H1 (cell line): ENCODE data around the gene VASH1. TPM values are rescaled to one million over a fixed set of nuclear protein-coding genes. Genes with fewer than 3 reads are reported as not detected.

Experiments used
- CTCF ChIA-PET: fragments of 300-600 bp; sonication (Branson Sonifier 250); formaldehyde crosslinking; loops from one replicate; lab custom pipeline; 2021; ENCODE audit not compliant: partially characterized antibody; lab: Charles Lee
- POLR2A ChIA-PET: fragments of 300-600 bp; sonication (Branson Sonifier 250); formaldehyde crosslinking; loops from one replicate; lab custom pipeline; 2021; ENCODE audit warnings: inconsistent platforms; ENCODE audit not compliant: partially characterized antibody; lab: Charles Lee
- DNase-seq, 2 experiments: peaks; one replicate each; pipeline versions ENCODE4 v3.0.0 to v3.0.0-alpha.2; 2010 to 2022; ENCODE audit warnings: low spot score in 2 of 2, low read depth in 1 of 2, mixed read lengths in 1 of 2
- FAIRE-seq: peaks from 2 replicates; lab custom pipeline; 2011; peaks lifted over from hg19 to GRCh38; lab: Jason Lieb, UNC
- H2AFZ ChIP-seq: 2 replicates; pipeline ENCODE4 v1.8.1; 2012; ENCODE audit warnings: low read length, inconsistent platforms
- H2AK5ac ChIP-seq: 2 replicates; pipeline ENCODE4 v1.6.1; 2013; ENCODE audit warnings: low read depth, low read length
- H2BK120ac ChIP-seq: replicated peaks from 2 replicates; pipeline ENCODE3; 2013; ENCODE audit warnings: low read depth, low read length, inconsistent platforms
- H2BK12ac ChIP-seq: 2 replicates; pipeline ENCODE4 v1.6.1; 2013; ENCODE audit warnings: low read depth, low read length
- H2BK15ac ChIP-seq: 2 replicates; pipeline ENCODE4 v1.6.1; 2013; ENCODE audit warnings: low read length
- H2BK20ac ChIP-seq: 2 replicates; pipeline ENCODE4 v1.6.1; 2013; ENCODE audit warnings: low read length
- H2BK5ac ChIP-seq: 2 replicates; pipeline ENCODE4 v1.6.1; 2013; ENCODE audit warnings: low read depth, low read length
- H3K14ac ChIP-seq: 2 replicates; pipeline ENCODE4 v1.6.1; 2013; ENCODE audit warnings: inconsistent platforms; ENCODE audit not compliant: insufficient read length
- H3K18ac ChIP-seq: 2 replicates; pipeline ENCODE4 v1.6.1; 2013; ENCODE audit warnings: low read length; ENCODE audit errors: extremely low read depth
- H3K23ac ChIP-seq: 2 replicates; pipeline ENCODE4 v1.6.1; 2013; ENCODE audit warnings: inconsistent platforms; ENCODE audit not compliant: insufficient read length
- H3K23me2 ChIP-seq: 2 replicates; pipeline ENCODE4 v1.6.1; 2013; ENCODE audit warnings: low read depth, low read length
- H3K27ac ChIP-seq: 2 replicates; pipeline ENCODE4 v1.6.1; 2011; ENCODE audit warnings: low read depth, low read length, inconsistent platforms
- H3K27me3 ChIP-seq, 4 experiments: replicated peaks in 1 of 4; 1 replicate in 1 of 4; 2 replicates in 3 of 4; pipeline versions ENCODE4 v1.6.1 to v1.8.1; 2011 to 2013; ENCODE audit warnings: low read length in 3 of 4, mild to moderate bottlenecking in 3 of 4, inconsistent platforms in 2 of 4, mixed read lengths in 2 of 4, moderate library complexity in 1 of 4; ENCODE audit not compliant: control insufficient read depth in 3 of 4, insufficient read depth in 3 of 4; ENCODE audit errors: extremely low read depth in 1 of 4
- H3K36me3 ChIP-seq, 4 experiments: 2 replicates each; pipeline versions ENCODE4 v1.6.1 to v1.8.1; 2011 to 2013; ENCODE audit warnings: mild to moderate bottlenecking in 4 of 4, low read length in 3 of 4, moderate library complexity in 2 of 4, control low read depth in 1 of 4, inconsistent platforms in 1 of 4; ENCODE audit not compliant: insufficient read depth in 4 of 4, control insufficient read depth in 2 of 4
- H3K4ac ChIP-seq: replicated peaks from 2 replicates; pipeline ENCODE3; 2013; ENCODE audit warnings: low read length, low read depth, mixed read lengths, inconsistent platforms; ENCODE audit not compliant: insufficient read length
- H3K4me1 ChIP-seq, 4 experiments: replicated peaks in 1 of 4; 1 replicate in 1 of 4; 2 replicates in 3 of 4; pipeline versions ENCODE4 v1.6.1 to v1.8.1; 2011 to 2013; ENCODE audit warnings: low read length in 3 of 4, inconsistent platforms in 2 of 4, mixed read lengths in 1 of 4; ENCODE audit not compliant: insufficient read depth in 4 of 4, control insufficient read depth in 3 of 4
- H3K4me2 ChIP-seq, 2 experiments: 2 replicates each; pipeline versions ENCODE4 v1.6.1 to v1.8.1; 2011 to 2013; ENCODE audit warnings: low read depth in 2 of 2, low read length in 2 of 2, control low read depth in 1 of 2, inconsistent platforms in 1 of 2, mild to moderate bottlenecking in 1 of 2; ENCODE audit not compliant: insufficient read depth in 1 of 2
- H3K4me3 ChIP-seq, 4 experiments: fragments of 200-600, 300-600 bp in 1 of 4; sonication (generic), shearing (Covaris generic), sonication (Bioruptor Twin) in 1 of 4; 2 replicates each; pipeline versions ENCODE4 v1.5.1 to v1.8.1; 2011 to 2016; ENCODE audit warnings: low read length in 4 of 4, low read depth in 3 of 4, control low read depth in 2 of 4, inconsistent platforms in 2 of 4, mild to moderate bottlenecking in 2 of 4, mixed read lengths in 1 of 4, moderate library complexity in 1 of 4; ENCODE audit not compliant: insufficient read depth in 2 of 4; ENCODE audit errors: extremely low read depth in 1 of 4
- H3K56ac ChIP-seq: replicated peaks from 2 replicates; pipeline ENCODE3; 2013; ENCODE audit warnings: low read depth, mild to moderate bottlenecking, mixed read lengths, low read length, inconsistent platforms; ENCODE audit not compliant: insufficient read length
- H3K79me1 ChIP-seq: 2 replicates; pipeline ENCODE4 v1.6.1; 2013; ENCODE audit warnings: low read depth, low read length, control low read depth
- H3K79me2 ChIP-seq, 2 experiments: 2 replicates each; pipeline versions ENCODE4 v1.6.1 to v1.8.1; 2012 to 2013; ENCODE audit warnings: low read length in 2 of 2, mild to moderate bottlenecking in 2 of 2, inconsistent platforms in 1 of 2; ENCODE audit not compliant: insufficient read depth in 2 of 2, control insufficient read depth in 1 of 2
- H3K9ac ChIP-seq, 4 experiments: replicated peaks in 1 of 4; 1 replicate in 1 of 4; 2 replicates in 3 of 4; pipeline versions ENCODE4 v1.6.1 to v1.8.1; 2011 to 2013; ENCODE audit warnings: low read depth in 3 of 4, low read length in 3 of 4, control low read depth in 2 of 4, mild to moderate bottlenecking in 2 of 4, moderate library complexity in 2 of 4, inconsistent platforms in 1 of 4; ENCODE audit errors: extremely low read depth in 1 of 4
- H3K9me3 ChIP-seq, 2 experiments: 2 replicates each; pipeline versions ENCODE4 v1.6.1 to v1.8.1; 2012 to 2013; ENCODE audit warnings: mild to moderate bottlenecking in 2 of 2, moderate library complexity in 2 of 2, control low read depth in 1 of 2, inconsistent platforms in 1 of 2, low read depth in 1 of 2, low read length in 1 of 2, mixed read lengths in 1 of 2; ENCODE audit not compliant: insufficient read depth in 2 of 2
- H4K20me1 ChIP-seq, 2 experiments: replicated peaks in 1 of 2; 2 replicates each; pipeline versions ENCODE3 to v1.8.1; 2011 to 2013; ENCODE audit warnings: inconsistent platforms in 2 of 2, low read length in 2 of 2, mild to moderate bottlenecking in 1 of 2; ENCODE audit not compliant: insufficient read depth in 2 of 2, control insufficient read depth in 1 of 2
- H4K5ac ChIP-seq: 2 replicates; pipeline ENCODE4 v1.6.1; 2013; ENCODE audit warnings: low read length, low read depth, mixed read lengths, inconsistent platforms; ENCODE audit not compliant: insufficient read length
- H4K8ac ChIP-seq: 2 replicates; pipeline ENCODE4 v1.8.0; 2013; ENCODE audit warnings: mild to moderate bottlenecking, moderate library complexity, low read length, inconsistent platforms; ENCODE audit not compliant: insufficient read depth; ENCODE audit errors: extremely low read depth
- H4K91ac ChIP-seq: replicated peaks from 2 replicates; pipeline ENCODE3; 2013; ENCODE audit warnings: low read length, mixed read lengths, inconsistent platforms; ENCODE audit not compliant: insufficient read length
- BACH1 ChIP-seq: IDR thresholded peaks from 2 replicates; pipeline ENCODE4 v1.6.1; 2012; ENCODE audit warnings: low read length, improper control_type of control experiment
- CHD2 ChIP-seq: IDR thresholded peaks from 2 replicates; pipeline ENCODE4 v1.6.1; 2012; ENCODE audit warnings: low read length, improper control_type of control experiment
- CTCF ChIP-seq, 3 experiments: IDR thresholded peaks; 1 replicate in 2 of 3; 2 replicates in 1 of 3; pipeline versions ENCODE4 v1.5.1 to v1.6.1; 2011; ENCODE audit warnings: low read length in 3 of 3, mild to moderate bottlenecking in 3 of 3, inconsistent platforms in 2 of 3, low read depth in 1 of 3, moderate library complexity in 1 of 3; ENCODE audit not compliant: insufficient read depth in 1 of 3; ENCODE audit errors: control extremely low read depth in 1 of 3
- HDAC2 ChIP-seq, 2 experiments: fragments of 300-600 bp in 1 of 2; sonication (generic) in 1 of 2; IDR thresholded peaks; 2 replicates each; pipeline ENCODE4 v1.6.1; 2011 to 2012; ENCODE audit warnings: low read depth in 2 of 2, low read length in 2 of 2, mild to moderate bottlenecking in 2 of 2, moderate library complexity in 2 of 2, borderline replicate concordance in 1 of 2, inconsistent platforms in 1 of 2
- SP2 ChIP-seq: IDR thresholded peaks from 2 replicates; pipeline ENCODE4 v1.6.1; 2012; ENCODE audit warnings: mild to moderate bottlenecking, low read length, inconsistent platforms
- SUZ12 ChIP-seq: fragments of 200-600 bp; sonication (generic); IDR thresholded peaks from 2 replicates; pipeline ENCODE4 v1.6.1; 2012; ENCODE audit warnings: mild to moderate bottlenecking, inconsistent platforms, low read length, moderate library complexity, mixed read lengths
- WGBS, 2 experiments: shearing (Covaris generic) in 1 of 2; methylation state at CpG; one replicate each; pipeline versions ENCODE4 v1.1.6 to v1.1.7; 2013 to 2015; ENCODE audit warnings: low lambda C conversion rate in 2 of 2, mixed read lengths in 2 of 2, inconsistent platforms in 1 of 2, low coverage in 1 of 2, missing lambda C conversion rate in 1 of 2; ENCODE audit not compliant: insufficient replicate concordance in 2 of 2, insufficient coverage in 1 of 2, insufficient read length in 1 of 2; ENCODE audit errors: extremely low coverage in 1 of 2, missing lambda C conversion rate in 1 of 2; 5-methylcytosine and 5-hydroxymethylcytosine counted together
- polyA plus RNA-seq, 7 experiments: library from polyadenylated mRNA; depleted of rRNA in 3 of 7; stranded (reverse) in 5 of 7; unstranded in 2 of 7; fragments of >200 nt in 5 of 7; fragments of 200-250 nt in 2 of 7; gene quantifications; 1 replicate in 5 of 7; 2 replicates in 1 of 7; 4 replicates in 1 of 7; pipeline versions ENCODE4 v1.2.1 to v1.2.3, GENCODE V29; 2011 to 2013; ENCODE audit warnings: missing spikeins in 2 of 7, mixed read lengths in 2 of 7
- total RNA-seq: library from RNA; stranded (reverse); fragmentation: NEBNext Ultra II Directional; extraction: Animal tissue kit (Norgen Biotek cat#: 25700); gene quantifications from 2 replicates; pipeline ENCODE4 v1.2.1, GENCODE V29; 2021
- TF ChIP-seq, protein P1 (sequence below): IDR thresholded peaks from 2 replicates; pipeline ENCODE4 v1.6.1; 2011; ENCODE audit warnings: low read length, improper control_type of control experiment
- TF ChIP-seq, protein P2 (sequence below): IDR thresholded peaks from 2 replicates; pipeline ENCODE4 v1.6.1; 2012; ENCODE audit warnings: inconsistent platforms

The VASH1 gene
- total and polyA plus RNA-seq, 2 of the 8 experiments (the other 6 are each of a cell fraction or from before 2014, with no cell fraction given), result 3.1 to 6.4 TPM

- H2AFZ ChIP-seq, result no peak overlapping the region
- H4K5ac ChIP-seq, result no peak overlapping the region
- H3K18ac ChIP-seq, result no peak overlapping the region
- H3K9me3 ChIP-seq, result no peaks in the 10 kb centered on the region
- H3K79me1 ChIP-seq, result no peaks in the 10 kb centered on the region
- no peak overlapping the region for H2BK120ac ChIP-seq
- ChIA-PET POLR2A (interaction anchor here (1.2 to 2.4 kb wide), 3 partner anchors 9 to 17 kb away, joined by 3 to 11 read pairs (median 5); no protein-coding TSS in a partner anchor), CTCF (interaction anchor here (0.9 to 13.7 kb wide), 11 partner anchors 11 to 288 kb away, joined by 3 to 234 read pairs (median 30); partner anchors contain the start of gene VASH1)
- no peak overlapping the region for H2BK5ac ChIP-seq
- no peaks in the 10 kb centered on the region for H3K4me1 ChIP-seq
- no peak overlapping the region for H2BK12ac ChIP-seq
- H3K27me3 ChIP-seq, result no peaks in the 10 kb centered on the region
- peaks cover 6 to 19% (median 9%) of the 10 kb centered on the region in 4 experiments; a peak in 5 of 8 replicates for H3K36me3 ChIP-seq
- no peak overlapping the region for H3K9ac ChIP-seq
- no peak overlapping the region for H2AK5ac ChIP-seq
- H3K27ac ChIP-seq, result no peak overlapping the region
- H3K4ac ChIP-seq, result no peak overlapping the region
- WGBS, 2 experiments, result 91% methylated on average over 10 of the region's 10 CpGs; no CpG with 5 or more reads in 1 of the 2 experiments
- no peaks in the 10 kb centered on the region for H3K23me2 ChIP-seq
- H3K23ac ChIP-seq, result no peak overlapping the region
- H3K4me3 ChIP-seq, result no peak overlapping the region
- peaks cover 2 to 4% of the 10 kb centered on the region in 2 experiments for H4K20me1 ChIP-seq
- peak in 1 of 2 experiments; percentile 22 for DNase-seq
- no peak overlapping the region for H4K91ac ChIP-seq
- no peaks in the 10 kb centered on the region for H3K79me2 ChIP-seq
- no peak overlapping the region for H2BK20ac ChIP-seq
- no peak overlapping the region for H2BK15ac ChIP-seq
- no peak for FAIRE-seq
- H3K56ac ChIP-seq, result no peak overlapping the region
- H3K4me2 ChIP-seq, result no peak overlapping the region
- no peak overlapping the region for H3K14ac ChIP-seq
- no peak overlapping the region for H4K8ac ChIP-seq
- TF ChIP-seq, protein P1, sequence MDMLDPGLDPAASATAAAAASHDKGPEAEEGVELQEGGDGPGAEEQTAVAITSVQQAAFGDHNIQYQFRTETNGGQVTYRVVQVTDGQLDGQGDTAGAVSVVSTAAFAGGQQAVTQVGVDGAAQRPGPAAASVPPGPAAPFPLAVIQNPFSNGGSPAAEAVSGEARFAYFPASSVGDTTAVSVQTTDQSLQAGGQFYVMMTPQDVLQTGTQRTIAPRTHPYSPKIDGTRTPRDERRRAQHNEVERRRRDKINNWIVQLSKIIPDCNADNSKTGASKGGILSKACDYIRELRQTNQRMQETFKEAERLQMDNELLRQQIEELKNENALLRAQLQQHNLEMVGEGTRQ, result no peak
- TF ChIP-seq CTCF (IDR thresholded peaks at IDR 0.05; ENCODE audit: control extremely low read depth in 1 of 3, insufficient read depth in 1 of 3, low read depth in 1 of 3, low read length in 3 of 3) (no peak), SUZ12 (no peak), HDAC2 (IDR thresholded peaks at IDR 0.05; ENCODE audit: borderline replicate concordance in 1 of 2, low read depth in 2 of 2, low read length in 2 of 2) (no peak), CHD2 (no peak), SP2 (no peak), BACH1 (no peak)
- TF ChIP-seq, protein P2, sequence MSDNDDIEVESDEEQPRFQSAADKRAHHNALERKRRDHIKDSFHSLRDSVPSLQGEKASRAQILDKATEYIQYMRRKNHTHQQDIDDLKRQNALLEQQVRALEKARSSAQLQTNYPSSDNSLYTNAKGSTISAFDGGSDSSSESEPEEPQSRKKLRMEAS, result no peak
Measured at GRCh38 chr14:76782115-76782884, 21.0 kb downstream of the VASH1 start.
